GM19397 (cell line): ENCODE data around the gene CHST8.

Experiments
- ATAC-seq: cut with Tn5 transposase; IDR thresholded peaks from one replicate; pipeline ENCODE4 v1.9.1; 2021; ENCODE audit warnings: mild to moderate bottlenecking, moderate library complexity; ENCODE audit not compliant: unreplicated experiment

The CHST8 gene

GRCh38 chr19:33706631-33707030 lies 84.9 kb downstream of the CHST8 start:
- ATAC-seq = no peak

DNA sequence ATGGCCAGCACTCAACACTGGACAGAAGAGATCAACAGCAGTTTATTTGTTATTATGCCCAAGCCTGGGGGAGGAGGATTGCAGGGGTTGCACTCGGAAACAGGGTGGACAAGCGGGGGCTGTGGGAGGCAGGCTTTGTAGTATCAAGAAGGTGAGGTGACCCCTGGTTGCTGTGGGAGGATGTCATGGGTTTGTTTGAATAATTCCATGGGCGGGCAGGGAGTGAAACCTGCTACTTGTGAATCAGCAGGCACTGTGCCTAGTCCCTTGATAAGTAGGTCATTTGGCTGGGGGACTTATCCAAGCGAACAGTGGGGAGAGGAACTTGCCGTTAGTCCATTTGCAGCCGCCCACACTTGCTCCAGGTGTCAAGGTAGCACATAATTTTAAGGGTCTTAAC lies 90.5 kb downstream of the CHST8 start:
- no peak for ATAC-seq

- ATAC-seq = no peak
Measured at GRCh38 chr19:33713194-33713593, 91.4 kb downstream of the CHST8 start.

DNA sequence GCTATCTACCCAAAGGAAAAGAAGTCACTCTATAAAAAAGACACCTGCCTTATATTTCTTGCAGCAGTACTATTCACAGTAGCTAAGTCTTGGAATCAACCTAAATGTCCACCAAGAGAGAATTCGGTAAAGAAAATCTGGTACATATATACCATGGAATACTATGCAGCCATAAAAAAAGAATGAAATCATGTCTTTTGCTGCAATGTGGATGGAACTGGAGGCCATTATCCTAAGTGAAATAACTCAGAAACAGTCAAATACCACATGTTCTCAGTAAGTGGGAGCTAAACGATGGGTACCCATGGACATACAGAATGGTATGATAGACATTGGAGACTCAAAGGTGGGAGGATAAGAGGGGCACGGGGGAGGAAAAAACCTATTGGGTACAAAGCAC lies 92.4 kb downstream of the CHST8 start:
- no peak for ATAC-seq

DNA sequence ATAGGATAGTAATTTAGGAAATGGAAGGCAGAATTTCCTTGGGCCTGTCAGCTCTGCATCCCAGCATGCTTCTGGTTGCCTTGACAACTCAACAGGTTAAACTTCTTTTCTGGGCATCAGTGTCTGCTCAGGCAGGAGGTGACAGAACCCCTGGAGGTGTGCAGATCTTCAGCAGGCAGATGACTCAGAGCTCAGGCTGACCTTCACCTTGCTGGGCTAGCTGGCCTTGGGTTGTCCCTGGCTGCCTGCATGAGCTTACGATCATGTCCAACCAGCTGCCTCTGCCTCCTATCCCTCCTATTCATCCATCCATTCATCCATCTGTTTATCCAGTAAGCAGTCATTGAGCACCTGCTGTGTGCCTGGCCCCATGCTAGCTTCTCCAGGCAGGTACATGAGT lies 93.7 kb downstream of the CHST8 start:
- ATAC-seq = no peak

- no peak for ATAC-seq
Measured at GRCh38 chr19:33717878-33718277, 96.1 kb downstream of the CHST8 start.

GRCh38 chr19:33718651-33719254 lies 97.0 kb downstream of the CHST8 start:
- no peak for ATAC-seq

DNA sequence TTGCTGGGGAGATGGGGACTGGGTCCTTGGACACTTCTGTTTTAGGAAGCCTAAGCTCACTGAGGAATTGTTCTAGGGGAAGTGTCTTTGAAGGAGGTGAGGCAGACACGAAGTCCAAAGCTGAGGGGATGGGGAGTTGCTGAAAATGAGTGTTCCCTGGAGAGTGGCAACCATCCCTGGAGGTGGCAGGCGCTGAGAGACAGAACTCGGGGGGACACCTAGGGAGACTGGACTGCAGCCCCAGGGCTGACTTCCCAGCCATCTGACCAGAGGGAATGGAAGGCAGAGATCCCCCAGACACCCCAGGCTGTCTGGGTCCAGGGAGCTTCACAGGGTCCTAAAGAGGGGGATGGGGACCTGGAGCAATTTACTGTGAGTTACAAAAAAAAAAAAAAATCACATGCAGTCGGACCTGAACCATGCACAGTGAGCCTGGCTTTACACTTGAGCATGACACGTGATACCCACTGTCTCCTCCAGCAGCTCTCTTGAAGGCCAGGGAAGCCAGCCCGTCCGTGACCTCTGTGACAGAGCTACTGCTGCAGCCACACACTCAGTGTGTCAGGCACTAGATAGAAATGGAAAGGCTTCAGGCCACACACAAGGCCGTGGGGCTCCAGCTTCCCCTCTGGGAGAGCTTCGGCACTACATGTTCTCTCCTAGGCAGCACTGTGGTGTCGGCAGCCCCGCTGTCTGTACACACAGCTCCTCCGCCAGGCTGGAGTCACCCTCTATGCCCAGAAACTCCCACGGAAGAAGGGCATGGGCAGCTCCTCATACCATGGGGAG lies 97.8 kb downstream of the CHST8 start:
- no peak for ATAC-seq

DNA sequence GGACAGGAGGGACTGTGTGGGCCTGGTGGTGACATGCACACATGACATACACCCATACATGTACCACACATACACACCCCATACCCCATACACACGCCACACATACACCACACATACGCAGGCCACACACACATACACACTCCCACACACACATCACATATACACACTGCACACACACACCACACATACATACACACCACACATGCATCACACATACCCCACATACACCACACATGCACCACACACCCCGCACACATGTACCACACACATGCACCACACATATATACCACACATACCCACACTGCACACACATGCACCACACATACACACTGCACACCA lies 98.4 kb downstream of the CHST8 start:
- ATAC-seq = no peak

GRCh38 chr19:33720691-33721682 lies 99.2 kb downstream of the CHST8 start:
- no peak for ATAC-seq

DNA sequence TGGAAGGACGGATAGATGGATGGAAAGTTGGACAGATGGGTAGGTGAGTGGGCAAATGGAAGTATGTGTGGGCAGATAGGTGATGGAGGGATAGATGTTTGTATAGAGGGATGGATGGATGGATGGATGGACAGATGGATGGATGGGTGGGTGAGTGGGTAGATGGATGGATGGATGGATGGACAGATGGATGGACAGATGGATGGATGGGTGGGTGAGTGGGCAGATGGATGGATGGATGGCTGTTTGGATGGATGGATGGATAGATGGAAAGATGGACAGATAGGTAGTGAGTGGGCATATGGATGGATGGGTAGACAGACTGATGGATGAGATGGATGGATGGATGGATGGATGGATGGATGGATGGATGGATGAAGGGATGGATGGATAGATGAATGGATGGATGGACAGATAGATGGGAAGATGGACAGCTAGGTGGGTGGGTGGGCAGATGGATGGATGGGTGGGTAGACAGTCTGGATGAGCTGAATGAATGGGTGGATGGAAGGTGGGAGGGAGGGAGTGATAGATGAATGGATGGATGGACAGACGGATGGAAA lies 100.1 kb downstream of the CHST8 start:
- no peak for ATAC-seq

- ATAC-seq = no peak
Measured at GRCh38 chr19:33722456-33723239, 100.9 kb downstream of the CHST8 start.

GRCh38 chr19:33723512-33723911 lies 101.8 kb downstream of the CHST8 start:
- no peak for ATAC-seq

GRCh38 chr19:33724021-33724720 lies 102.4 kb downstream of the CHST8 start:
- no peak for ATAC-seq

- ATAC-seq = no peak
Measured at GRCh38 chr19:33724721-33725060, 102.9 kb downstream of the CHST8 start.

DNA sequence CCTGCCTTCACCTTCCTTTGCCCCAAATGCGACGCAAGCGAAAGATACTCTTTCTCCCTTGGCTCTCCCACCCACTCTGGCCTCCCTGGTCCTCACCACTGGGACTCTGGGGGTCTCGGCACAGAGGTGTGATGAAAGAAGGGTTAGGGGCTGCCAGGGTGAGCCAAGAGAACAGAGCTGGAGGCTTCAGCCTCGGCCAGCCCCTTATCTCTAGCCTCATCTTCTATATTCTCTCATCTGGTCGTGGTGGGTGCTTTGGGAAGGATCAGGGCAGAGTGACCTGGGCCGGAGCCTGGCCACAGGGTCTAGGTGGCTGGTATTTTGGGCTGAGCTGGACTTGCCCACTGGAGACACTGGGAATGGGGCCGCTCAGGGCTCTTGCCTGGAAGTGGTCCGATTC lies 103.8 kb downstream of the CHST8 start:
- no peak for ATAC-seq

DNA sequence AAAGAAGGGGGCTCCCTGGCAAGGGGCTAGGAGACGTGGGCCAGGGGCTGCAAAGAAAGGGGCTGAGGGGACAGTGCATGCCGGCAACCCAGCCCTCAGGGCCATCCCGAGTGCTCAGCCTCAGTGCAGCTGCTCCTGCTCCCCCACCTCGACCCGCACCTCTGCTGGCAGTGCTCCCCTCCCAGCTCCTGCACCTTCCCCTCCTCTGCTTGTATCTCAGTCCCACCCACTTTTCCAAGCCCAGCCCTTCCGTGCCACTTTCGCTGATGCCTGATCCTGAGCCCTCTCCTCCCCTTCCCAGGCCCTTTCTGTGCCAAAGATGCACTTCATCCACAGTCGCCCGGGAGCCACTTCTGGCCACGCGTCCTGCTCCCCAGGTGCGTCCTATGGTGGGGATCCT lies 105.0 kb downstream of the CHST8 start:
- no peak for ATAC-seq

GRCh38 chr19:33727331-33727998 lies 105.7 kb downstream of the CHST8 start:
- ATAC-seq = no peak

DNA sequence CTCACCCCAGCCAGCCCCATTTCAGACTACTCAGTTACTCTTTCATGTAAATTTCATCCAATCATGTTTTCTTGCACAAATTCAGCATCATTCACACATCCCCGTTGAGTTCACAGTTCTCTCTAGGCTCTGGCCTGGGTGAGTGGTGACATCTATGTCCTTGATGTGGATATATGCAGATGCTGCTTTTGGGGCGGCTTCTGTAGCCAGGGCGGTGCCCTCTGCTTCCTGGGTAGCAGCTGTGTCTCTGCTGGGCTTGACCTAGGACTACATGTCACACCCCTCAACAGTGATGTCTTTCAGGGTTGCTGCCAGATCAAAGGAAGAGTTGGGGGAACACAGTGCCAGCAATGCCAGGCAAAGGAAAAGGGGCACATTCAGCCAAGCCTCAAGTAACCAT lies 106.4 kb downstream of the CHST8 start:
- ATAC-seq = no peak
